GM12878 (cell line): Measurements from ENCODE around the gene APOBEC3H. TPM values are rescaled to one million over a fixed set of nuclear protein-coding genes. Genes with fewer than 3 reads are reported as not detected.

Source experiments
- ATAC-seq: fragments of 200-7000 bp; cut with Tn5 transposase; 3 replicates; pipeline ENCODE4 v1.9.1; 2020; ENCODE audit warnings: mild to moderate bottlenecking, moderate library complexity
- BruUV-seq: library from RNA; stranded (reverse); fragments of 400-500 nt; replicated peaks from 2 replicates; lab custom pipeline; 2021; lab: Mats Ljungman, UMichigan
- CTCF ChIA-PET: fragments of 300-600 bp; sonication (Branson Sonifier 250); formaldehyde crosslinking; extraction: SDS; loops from one replicate; lab custom pipeline; 2021; ENCODE audit warnings: inconsistent platforms; lab: Yijun Ruan, JAX
- POLR2A ChIA-PET: fragments of 350-600 bp; formaldehyde crosslinking; extraction: SDS; loops from one replicate; lab custom pipeline; 2021; ENCODE audit warnings: inconsistent platforms; lab: Charles Lee
- RAD21 ChIA-PET: fragments of 300-600 bp; sonication (Branson Sonifier 250); formaldehyde crosslinking; loops from one replicate; lab custom pipeline; 2023; ENCODE audit warnings: antibody characterized with exemption; ENCODE audit not compliant: unreplicated experiment; lab: Charles Lee
- SMC1A ChIA-PET: fragments of 300-600 bp; sonication (Branson Sonifier 250); formaldehyde crosslinking; loops from one replicate; lab custom pipeline; 2023; ENCODE audit not compliant: unreplicated experiment, uncharacterized antibody; lab: Charles Lee
- DNase-seq: peaks from one replicate; pipeline ENCODE4 v3.0.0-alpha.2; 2011; ENCODE audit warnings: low read depth, low spot score
- FAIRE-seq: peaks from 3 replicates; lab custom pipeline; 2011; peaks lifted over from hg19 to GRCh38; lab: Jason Lieb, UNC
- H2AFZ ChIP-seq: 2 replicates; pipeline ENCODE4 v1.6.0; 2011; ENCODE audit warnings: low read depth, low read length, control low read depth; ENCODE audit not compliant: control insufficient read depth
- H3K27ac ChIP-seq: 2 replicates; pipeline ENCODE4 v1.5.1; 2011; ENCODE audit warnings: control low read depth; ENCODE audit not compliant: control insufficient read depth, insufficient read depth
- H3K27me3 ChIP-seq, 2 experiments: replicated peaks in 1 of 2; 2 replicates each; pipeline versions ENCODE4 v1.6.0 to v1.6.1; 2011; ENCODE audit warnings: low read length in 1 of 2; ENCODE audit not compliant: control insufficient read depth in 2 of 2, insufficient read depth in 2 of 2
- H3K36me3 ChIP-seq, 2 experiments: 2 replicates each; pipeline ENCODE4 v1.5.1; 2011; ENCODE audit warnings: low read length in 1 of 2; ENCODE audit not compliant: control insufficient read depth in 2 of 2, insufficient read depth in 2 of 2
- H3K4me1 ChIP-seq: 2 replicates; pipeline ENCODE4 v1.6.1; 2011; ENCODE audit warnings: mild to moderate bottlenecking, low read length, moderate library complexity, mixed read lengths; ENCODE audit not compliant: control insufficient read depth, insufficient read depth
- H3K4me2 ChIP-seq: 2 replicates; pipeline ENCODE4 v1.6.0; 2011; ENCODE audit warnings: control low read depth; ENCODE audit not compliant: control insufficient read depth, insufficient read depth
- H3K4me3 ChIP-seq: fragments of 200-600 bp; sonication (generic); 2 replicates; pipeline ENCODE4 v1.5.1; 2016
- H3K79me2 ChIP-seq: 2 replicates; pipeline ENCODE4 v1.6.0; 2011; ENCODE audit warnings: low read length; ENCODE audit not compliant: control insufficient read depth, insufficient read depth
- H3K9ac ChIP-seq: 2 replicates; pipeline ENCODE4 v1.8.0; 2011; ENCODE audit warnings: low read length, control low read depth, mixed read lengths; ENCODE audit not compliant: control insufficient read depth, insufficient read depth
- H3K9me3 ChIP-seq: replicated peaks from 3 replicates; pipeline ENCODE4 v1.5.1; 2011; ENCODE audit warnings: mild to moderate bottlenecking, low read length; ENCODE audit not compliant: control insufficient read depth, insufficient read depth
- H4K20me1 ChIP-seq: 2 replicates; pipeline ENCODE4 v1.6.0; 2011; ENCODE audit not compliant: control insufficient read depth, insufficient read depth
- FOS ChIP-seq: IDR thresholded peaks from 3 replicates; pipeline ENCODE4 v1.6.1; 2011; ENCODE audit warnings: borderline replicate concordance; ENCODE audit not compliant: insufficient read length; ENCODE audit errors: extremely low read depth
- FOXM1 ChIP-seq: IDR thresholded peaks from 2 replicates; pipeline ENCODE4 v1.6.1; 2012; ENCODE audit warnings: low read depth, mild to moderate bottlenecking, inconsistent platforms, low read length, moderate library complexity
- NFIC ChIP-seq: IDR thresholded peaks from 2 replicates; pipeline ENCODE4 v1.6.1; 2012; ENCODE audit warnings: low read depth, mild to moderate bottlenecking, inconsistent platforms, low read length, moderate library complexity
- NFYB ChIP-seq: IDR thresholded peaks from 2 replicates; pipeline ENCODE4 v1.6.1; 2011; ENCODE audit warnings: low read depth, mild to moderate bottlenecking, low read length, improper control_type of control experiment, moderate library complexity; ENCODE audit not compliant: insufficient read depth
- SMAD1 ChIP-seq: fragments of 450-650 bp; IDR thresholded peaks from 2 replicates; pipeline ENCODE4 v1.6.1; 2018; ENCODE audit warnings: mild to moderate bottlenecking, low read depth; ENCODE audit not compliant: partially characterized antibody
- SMAD5 ChIP-seq: IDR thresholded peaks from 2 replicates; pipeline ENCODE4 v1.6.1; 2016; ENCODE audit warnings: antibody characterized with exemption, low read depth
- STAT1 ChIP-seq: fragments of 450-650 bp; conservative IDR thresholded peaks from 2 replicates; pipeline ENCODE4 v1.6.1; 2014; ENCODE audit warnings: antibody characterized with exemption, mild to moderate bottlenecking
- WGBS: methylation state at CpG from one replicate; pipeline ENCODE4 v1.1.6; 2016; ENCODE audit warnings: low lambda C conversion rate; ENCODE audit not compliant: insufficient replicate concordance, insufficient coverage; ENCODE audit errors: missing lambda C conversion rate; 5-methylcytosine and 5-hydroxymethylcytosine counted together
- in situ Hi-C: fragments of 300-500 bp; cut with MboI; formaldehyde crosslinking; loops from 9 replicates; pipeline ENCODE4 v1.14.3; 2018; ENCODE audit warnings: mixed read lengths
- intact Hi-C: fragments of 100-400 bp; cut with micrococcal nuclease; formaldehyde crosslinking; loops from one replicate; pipeline ENCODE4 v1.14.2; 2022; ENCODE audit not compliant: unreplicated experiment
- polyA plus RNA-seq, 11 experiments: library from polyadenylated mRNA; depleted of rRNA in 4 of 11; unstranded in 6 of 11; stranded (reverse) in 5 of 11; fragments of >200 nt; fragmentation: Nextera tagmentation in 4 of 11; fragmentation: Illumina TruSeq in 1 of 11; extraction: Ambion mirVana in 4 of 11; extraction: Trizol in 1 of 11; gene quantifications; 1 replicate in 1 of 11; 2 replicates in 10 of 11; pipeline versions ENCODE4 v1.2.1 to v1.2.3, GENCODE V29; 2011 to 2016; ENCODE audit warnings: inconsistent platforms in 2 of 11, missing spikeins in 2 of 11, low read depth in 1 of 11
- total RNA-seq, 4 experiments: library from RNA; depleted of rRNA in 3 of 4; stranded (reverse); fragments of >200 nt in 3 of 4; fragmentation: Illumina TruSeq in 1 of 4; extraction: Trizol in 1 of 4; gene quantifications; 2 replicates each; pipeline versions ENCODE4 v1.2.1 to v1.2.3, GENCODE V29; 2013 to 2021
- TF ChIP-seq, protein P1 (sequence below): fragments of 450-650 bp; IDR thresholded peaks from 2 replicates; pipeline ENCODE4 v1.6.1; 2017; ENCODE audit warnings: low read depth, mild to moderate bottlenecking, moderate library complexity

Gene APOBEC3H
- total and polyA plus RNA-seq, 10 of the 15 experiments (the other 5 are each of a cell fraction or from before 2014, with no cell fraction given): 7.5 to 23.0 (median 14.8) TPM

DNA sequence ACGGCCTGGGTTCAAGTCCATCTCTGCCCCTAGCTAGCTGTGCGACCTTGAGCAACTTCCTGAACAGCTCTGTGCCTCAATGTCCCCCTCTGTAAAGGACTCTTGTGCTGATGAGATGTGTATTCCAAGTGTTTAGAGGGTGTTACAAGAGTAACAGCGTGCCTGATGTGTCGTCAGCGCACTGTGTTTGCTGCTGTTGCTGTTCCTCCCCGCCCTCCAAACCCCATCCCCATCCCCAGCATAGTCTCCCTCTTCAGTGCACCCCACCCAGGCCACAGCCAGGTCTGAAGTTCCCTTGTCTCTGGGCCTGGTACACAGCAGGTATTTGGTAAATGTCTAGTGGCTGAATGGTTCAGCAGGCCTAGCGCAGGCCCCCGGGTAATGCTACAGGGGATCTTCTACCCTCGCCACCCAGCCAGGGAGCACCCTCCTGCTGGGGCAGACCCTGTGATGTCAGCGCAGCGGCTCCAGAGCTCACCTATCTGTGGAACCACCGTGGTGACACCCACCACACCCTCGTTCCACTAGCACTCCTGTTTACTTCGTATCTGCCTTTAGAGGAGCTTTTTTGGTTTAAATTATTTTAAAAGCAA, 45.1 kb downstream of the APOBEC3H start:
- POLR2A ChIA-PET: no interaction called here
- H3K79me2 ChIP-seq: peaks cover 10% of the 10 kb centered on the region
- CTCF ChIA-PET: interaction anchor here (0.6 to 1.5 kb wide), 5 partner anchors 8 to 273 kb away, joined by 3 to 8 read pairs (median 3); no protein-coding TSS in a partner anchor
- BruUV-seq: no TSS peak
- no peak overlapping the region for H3K9ac ChIP-seq
- H3K27ac ChIP-seq: no peak overlapping the region
- RAD21 ChIA-PET: interaction anchor here (0.6 to 1.1 kb wide), 2 partner anchors 10 to 29 kb away, joined by 3 read pairs; partner anchors contain the start of gene CBX7
- FAIRE-seq (no peak), DNase-seq (no peak), ATAC-seq (no peak)
- H3K4me3 ChIP-seq: no peak overlapping the region
- H3K27me3 ChIP-seq: no peaks in the 10 kb centered on the region
- no peaks in the 10 kb centered on the region for H3K36me3 ChIP-seq
- TF ChIP-seq FOS: no peak
- no peak for TF ChIP-seq NFYB
- TF ChIP-seq, protein P1, sequence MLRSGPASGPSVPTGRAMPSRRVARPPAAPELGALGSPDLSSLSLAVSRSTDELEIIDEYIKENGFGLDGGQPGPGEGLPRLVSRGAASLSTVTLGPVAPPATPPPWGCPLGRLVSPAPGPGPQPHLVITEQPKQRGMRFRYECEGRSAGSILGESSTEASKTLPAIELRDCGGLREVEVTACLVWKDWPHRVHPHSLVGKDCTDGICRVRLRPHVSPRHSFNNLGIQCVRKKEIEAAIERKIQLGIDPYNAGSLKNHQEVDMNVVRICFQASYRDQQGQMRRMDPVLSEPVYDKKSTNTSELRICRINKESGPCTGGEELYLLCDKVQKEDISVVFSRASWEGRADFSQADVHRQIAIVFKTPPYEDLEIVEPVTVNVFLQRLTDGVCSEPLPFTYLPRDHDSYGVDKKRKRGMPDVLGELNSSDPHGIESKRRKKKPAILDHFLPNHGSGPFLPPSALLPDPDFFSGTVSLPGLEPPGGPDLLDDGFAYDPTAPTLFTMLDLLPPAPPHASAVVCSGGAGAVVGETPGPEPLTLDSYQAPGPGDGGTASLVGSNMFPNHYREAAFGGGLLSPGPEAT: no peak
- no peak for TF ChIP-seq FOXM1
- TF ChIP-seq STAT1: no peak
- no peak for TF ChIP-seq NFIC
- no peak for TF ChIP-seq SMAD1
- TF ChIP-seq SMAD5: no peak
- intact Hi-C loops (no loop called here), in situ Hi-C loops (no loop called here)
- H2AFZ ChIP-seq: no peak overlapping the region
- H3K4me1 ChIP-seq: peaks cover 14% of the 10 kb centered on the region
- H3K9me3 ChIP-seq: no peaks in the 10 kb centered on the region
- no peak overlapping the region for H3K4me2 ChIP-seq
- H4K20me1 ChIP-seq: no peaks in the 10 kb centered on the region
- 91% methylated on average over 14 of the region's 14 CpGs for WGBS
- SMC1A ChIA-PET: interaction anchor here (0.6 to 1.8 kb wide), 3 partner anchors 13 to 272 kb away, joined by 3 to 5 read pairs (median 4); no protein-coding TSS in a partner anchor
